Stimulated activated CD4-positive, alpha-beta T cell treated with anti-CD3 and anti-CD28 coated beads, Interleukin-2, amount 100 ng/mL, for 4 hours (primary cell): Measurements from ENCODE around the gene ARF3.
A peak's percentile ranks its signal among the peaks of the same experiment; 100 is the strongest.

Source experiments
- DNase-seq: peaks from one replicate; pipeline ENCODE4 v3.0.0-alpha.2; 2020; ENCODE audit warnings: low read depth

ARF3 gene

DNA sequence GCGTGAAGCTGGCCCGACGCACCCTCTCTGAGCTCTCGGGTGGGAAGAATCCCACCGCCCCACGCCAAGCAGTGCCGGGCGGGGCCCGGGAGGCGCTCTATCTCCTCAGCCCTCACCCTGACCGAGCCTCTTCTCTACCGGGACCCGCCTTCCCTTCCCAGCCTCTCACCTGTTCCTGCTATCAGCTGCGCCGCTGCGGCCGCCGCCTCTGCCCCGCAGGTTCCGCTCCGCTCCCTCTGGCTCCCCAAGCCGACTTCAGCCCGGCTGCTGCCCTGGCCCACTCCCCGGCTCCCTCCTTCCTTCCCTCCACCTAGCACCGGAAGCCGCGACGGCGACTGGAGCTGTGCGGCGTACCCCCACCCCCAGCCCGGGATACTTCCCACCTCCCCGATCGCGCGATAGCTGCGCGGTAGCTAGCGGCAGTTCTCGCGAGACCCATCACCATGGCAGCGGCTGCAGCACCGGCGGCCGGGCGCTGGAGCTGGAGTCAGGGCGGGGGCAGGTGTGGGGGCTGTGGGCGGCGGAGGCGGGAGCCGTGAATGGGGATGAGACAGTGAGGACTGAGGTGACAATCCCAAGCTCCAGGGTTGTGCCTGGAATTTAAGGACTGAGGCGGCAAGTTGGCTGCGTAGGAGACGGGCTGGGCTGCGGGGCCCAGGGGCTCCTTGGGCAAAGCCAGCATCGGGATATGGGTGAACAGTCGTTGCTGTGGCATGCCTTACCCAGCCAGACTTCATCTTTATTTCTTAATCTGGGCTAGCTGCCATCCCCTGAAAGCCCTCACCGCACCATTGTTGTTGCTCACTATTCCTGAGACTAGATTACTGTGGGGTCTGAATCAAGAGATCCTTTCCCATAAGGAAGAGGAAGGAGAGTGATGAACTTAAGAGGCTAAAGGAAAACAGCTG lies at the start of gene ARF3:
Gene ARF3, minus strand, starts transcription at position 347 of the 908 bp plus-strand sequence. CDS start 16,392 bp downstream, outside the sequence.
- peak; percentile 90 for DNase-seq

DNA sequence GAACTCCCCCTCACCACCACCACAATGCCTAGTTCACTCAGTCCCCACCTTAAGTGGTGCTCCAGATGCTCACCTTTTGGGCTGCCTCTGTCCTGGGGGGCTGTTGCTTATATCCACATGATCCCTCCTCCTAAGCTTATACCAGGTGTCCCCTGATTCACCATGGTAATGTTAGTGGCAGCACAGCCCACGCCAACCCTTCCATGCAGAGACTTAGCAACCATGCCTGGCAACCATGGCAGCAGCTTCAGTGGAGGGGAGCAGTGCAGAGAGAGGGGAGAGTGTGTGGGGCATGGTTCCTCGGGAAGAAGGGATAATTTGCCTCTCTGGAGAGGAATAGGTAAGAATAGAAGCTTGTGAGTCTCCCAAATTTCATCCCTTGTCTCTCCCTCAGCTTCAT lies 43.1 kb upstream of the ARF3 start:
- DNase-seq = no peak

DNA sequence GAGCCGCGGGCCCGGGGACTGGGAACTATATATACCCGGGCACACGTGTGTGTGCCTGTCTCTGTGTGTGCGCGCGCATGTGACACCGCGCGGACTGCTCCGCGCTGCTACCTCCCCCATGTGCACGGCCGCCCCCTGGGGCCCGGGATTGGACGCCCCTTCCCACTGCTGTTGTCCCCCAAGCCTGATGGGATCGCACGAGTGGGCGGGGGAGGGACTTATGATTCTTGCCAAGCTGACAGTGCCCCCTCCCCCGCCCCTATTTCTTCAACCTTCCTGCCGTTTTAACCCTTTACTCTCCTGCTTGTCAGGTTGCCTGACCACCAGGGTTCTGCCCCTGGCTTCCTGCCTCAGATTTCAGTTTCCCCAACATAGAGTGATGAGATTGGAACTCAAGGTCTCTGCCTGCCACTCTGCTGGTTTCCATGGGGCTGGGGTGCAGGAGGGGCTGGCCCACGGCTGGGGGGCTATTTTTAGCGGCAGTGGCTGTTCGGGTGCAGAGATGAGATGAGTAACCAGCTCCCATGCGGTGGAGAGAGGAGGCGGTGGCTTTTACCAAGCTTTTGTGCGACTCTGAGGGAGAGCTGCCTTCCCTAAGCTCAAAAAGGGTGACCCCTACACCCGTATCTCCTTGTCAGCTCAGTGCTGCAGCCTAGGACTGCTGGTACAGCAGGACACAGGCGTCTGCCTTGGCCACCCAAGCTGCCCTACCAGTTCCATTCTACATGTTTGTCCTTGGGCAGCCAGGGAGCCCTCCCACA lies 42.3 kb upstream of the ARF3 start, which contains the start of gene DDN:
Gene DDN, minus strand, starts transcription at position 5 of the 761 bp plus-strand sequence. CDS start 88 bp downstream, outside the sequence.
- no peak for DNase-seq

DNA sequence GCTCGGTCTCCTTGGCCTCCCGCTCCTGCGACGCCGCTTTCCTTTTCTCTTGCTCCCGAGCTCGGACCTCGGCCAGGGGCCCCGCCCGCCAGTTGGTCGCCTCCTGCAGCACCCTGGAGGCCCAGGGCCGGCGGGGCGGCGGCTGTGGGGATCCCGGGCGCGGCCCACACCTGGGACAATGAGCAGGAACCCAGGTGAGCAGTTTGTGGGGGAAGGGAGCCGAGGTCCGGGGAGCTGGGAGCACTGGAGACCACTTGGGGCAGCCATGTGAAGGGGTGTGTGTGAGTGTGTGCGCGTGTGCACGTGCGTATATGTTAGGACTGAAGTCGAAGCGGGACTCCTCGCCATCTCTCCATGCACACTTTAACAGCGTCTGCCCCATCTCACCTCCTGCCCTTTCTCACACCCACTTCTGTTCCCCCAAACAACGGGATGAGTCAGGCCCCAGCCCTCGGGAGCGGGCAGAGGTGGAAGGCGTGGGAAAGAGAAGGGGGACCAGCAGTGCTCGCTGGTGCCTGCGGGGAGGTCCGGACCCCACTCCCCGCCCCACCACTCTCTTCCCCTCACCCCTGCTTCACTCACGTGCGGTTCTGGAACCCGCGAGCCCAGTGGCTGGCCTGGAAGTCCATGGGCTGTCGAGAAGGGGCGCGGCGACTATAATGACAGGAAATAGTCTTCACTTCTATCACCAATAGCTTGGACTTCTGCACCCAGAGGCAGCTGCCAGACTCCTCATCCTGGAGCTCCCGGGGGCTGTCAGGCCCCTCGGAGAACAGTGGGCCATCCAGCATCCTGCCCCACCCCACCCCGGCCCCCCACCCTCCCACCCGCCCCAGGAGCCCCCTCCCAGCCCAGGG lies 41.4 kb upstream of the ARF3 start:
- no peak for DNase-seq

DNA sequence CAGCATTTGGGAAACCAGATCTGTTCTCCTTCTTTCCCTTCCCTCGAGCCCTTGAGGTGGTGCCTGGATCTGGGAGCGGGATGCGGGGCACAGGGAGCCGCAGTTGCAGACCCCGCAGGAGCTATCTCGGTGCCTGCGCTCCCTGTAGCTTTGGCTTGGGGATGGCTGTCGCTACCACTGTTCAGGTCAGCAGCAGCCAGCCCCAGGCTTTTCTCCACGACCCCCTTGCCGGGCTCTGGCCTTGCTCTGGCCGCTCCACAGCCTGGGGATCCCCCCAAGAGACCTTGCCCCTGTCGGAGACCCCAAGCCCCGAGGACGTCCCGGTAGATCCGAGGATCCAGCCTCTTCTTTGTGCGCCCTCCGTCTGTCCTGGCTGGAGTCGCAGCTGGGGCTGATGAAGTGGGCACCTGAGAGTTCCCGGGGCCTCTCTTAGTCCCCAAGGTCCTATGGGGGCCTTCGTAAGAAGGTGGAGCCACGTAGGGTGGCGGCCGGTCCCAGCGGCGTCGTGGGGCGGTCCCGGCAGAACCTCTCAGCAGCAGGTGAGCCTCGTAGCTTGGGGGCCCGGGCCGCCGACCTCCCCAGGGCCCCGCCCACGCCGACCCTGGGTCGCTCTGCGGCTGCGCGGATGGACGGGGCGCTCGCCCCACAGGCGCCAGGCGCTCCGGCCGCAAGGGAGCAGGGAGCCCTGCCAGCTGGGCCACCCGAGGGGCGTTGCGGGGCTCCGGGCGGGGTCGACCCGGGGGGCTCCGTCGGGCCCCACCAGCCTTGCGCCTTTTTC lies 40.6 kb upstream of the ARF3 start:
- DNase-seq = no peak

DNA sequence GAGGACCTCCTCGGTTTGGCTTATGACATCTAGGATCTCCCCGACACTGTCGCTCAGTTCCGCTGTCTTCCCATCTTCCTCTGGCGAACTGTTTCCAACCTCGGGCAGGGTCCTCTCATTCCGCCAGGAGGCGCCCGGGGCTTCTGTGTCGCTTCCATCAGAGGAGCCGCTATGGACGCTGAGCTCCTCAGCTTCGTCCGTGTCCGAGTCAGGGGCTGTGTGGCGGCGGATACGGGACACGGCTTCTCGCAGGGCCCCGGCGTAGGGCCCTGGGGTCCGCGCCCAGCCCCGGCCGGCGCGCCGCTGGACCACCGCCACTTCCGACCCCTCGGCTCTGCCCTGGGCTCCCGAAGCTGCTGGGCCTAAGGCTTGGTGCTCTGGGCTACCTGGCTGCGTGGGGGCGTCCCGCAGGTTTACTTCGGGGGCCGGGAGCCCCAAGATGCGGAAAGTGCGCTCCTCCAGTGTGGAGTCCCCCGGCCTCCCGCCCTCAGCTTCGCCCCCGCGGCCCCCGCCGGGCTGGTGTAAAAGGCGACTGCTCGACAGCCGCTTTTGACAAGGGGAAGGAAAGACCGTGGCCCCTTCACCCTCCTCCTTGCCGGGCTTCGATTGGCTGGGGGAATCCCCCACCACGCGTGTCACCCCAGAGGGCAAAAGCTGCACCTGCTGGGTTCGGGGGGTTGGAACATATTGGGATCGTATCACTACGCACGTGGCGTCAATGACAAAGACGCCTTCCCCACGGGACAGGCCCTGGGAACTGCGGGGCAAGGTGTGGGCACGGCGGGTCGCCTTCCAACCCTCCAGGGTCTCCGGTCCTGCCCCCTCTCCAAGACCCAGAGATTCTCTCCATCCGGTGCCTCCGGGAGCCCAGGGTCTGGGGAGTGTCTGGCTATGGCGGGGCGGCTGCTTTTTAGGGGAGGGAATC lies 39.8 kb upstream of the ARF3 start:
- peak; percentile 48 for DNase-seq

DNA sequence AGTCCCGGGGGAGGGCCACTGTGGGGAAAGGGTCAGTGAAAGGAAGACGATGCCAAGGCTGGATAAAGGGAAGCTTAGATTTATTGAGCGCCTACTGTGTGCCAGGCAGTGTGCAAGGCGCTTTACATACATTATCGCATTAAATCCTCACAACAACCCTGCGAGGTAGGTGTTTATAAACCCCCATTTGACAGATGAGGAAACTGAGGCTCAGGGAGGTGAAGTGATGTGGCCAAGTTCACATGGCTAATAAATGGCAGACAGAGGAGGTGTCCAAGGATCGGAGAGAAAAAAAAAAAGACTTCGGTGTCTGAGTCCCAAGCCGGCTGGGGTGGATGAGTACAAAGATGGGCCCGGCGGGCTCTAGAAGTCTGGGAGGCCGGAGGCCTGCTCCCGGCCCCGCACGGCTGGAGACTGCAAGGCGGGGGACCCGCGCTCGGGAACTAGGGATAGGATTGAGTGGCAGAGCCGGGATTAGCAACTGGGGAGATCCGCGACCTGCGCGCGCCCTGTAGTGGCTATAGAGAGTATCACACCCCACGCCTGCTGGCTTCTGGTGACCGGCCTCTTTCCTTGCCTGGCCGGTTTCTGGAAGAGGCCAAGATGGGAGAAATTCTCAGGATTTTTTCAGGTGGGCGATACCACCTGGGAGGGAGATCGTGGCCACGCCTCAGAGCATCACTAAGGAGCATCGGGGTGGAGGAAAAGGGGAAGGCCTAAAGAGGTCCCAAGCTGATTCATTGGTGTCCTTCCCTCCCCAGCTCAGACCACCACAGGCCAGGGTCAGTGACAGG lies 38.0 kb upstream of the ARF3 start:
- no peak for DNase-seq

DNA sequence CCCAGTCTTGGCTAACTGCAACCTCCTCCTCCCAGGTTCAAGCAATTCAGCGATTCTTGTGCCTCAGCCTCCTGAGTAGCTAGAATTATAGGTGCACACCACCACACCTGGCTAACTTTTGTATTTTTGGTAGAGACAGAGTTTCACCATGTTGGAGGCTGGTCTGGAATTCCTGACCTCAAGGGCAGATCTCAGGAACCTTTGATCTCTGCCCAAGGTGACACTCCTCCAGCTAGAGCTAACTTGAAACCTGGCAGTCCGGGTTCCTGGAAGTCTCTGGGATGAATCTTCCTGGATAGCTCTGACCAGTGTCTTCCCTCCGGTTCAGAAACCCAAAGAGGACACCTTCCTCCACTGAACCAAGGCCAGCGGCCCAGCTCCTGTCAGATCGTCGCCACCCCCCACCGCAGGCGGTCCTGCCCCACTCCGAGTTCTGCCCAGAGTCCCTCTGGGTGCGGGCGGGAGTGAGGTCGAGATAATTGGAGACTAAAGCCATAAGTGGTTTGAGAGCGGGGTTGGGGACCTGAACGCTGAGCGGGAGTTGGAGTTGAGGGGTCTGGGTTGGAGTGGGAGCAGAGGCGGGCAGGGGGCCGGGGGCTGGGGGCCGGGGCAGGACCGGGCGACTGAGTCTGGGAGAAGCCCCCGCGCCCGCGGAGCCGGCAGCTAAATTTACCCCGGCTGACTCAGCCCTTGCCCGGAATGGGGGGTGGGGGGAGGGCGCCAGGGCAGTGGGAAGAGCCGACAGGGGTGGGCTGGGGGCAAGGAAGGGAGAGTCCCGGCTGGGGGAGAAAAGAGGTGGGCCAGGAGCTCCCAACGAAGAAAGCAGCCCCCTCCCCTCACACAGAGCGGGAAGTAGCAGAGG lies 37.2 kb upstream of the ARF3 start:
- DNase-seq = no peak

DNA sequence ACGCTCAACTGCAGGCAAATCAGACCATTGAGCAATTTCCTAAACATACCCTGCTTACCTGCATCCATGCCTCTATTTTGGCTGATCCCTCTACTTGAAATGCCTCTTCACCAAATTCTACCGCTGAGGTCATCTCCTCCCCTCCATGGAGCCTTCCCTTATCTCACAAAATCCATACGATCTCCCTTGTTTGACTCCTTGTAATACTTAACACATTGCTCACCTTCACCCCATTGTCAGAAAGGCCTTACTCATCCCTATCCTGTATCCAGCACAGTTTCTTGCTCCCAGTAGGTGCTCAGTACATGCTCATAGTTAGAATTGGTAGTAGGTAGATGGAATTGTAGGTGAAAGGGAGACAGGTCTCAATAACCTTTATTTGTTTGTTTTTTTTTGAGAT lies 36.5 kb upstream of the ARF3 start:
- DNase-seq = no peak

DNA sequence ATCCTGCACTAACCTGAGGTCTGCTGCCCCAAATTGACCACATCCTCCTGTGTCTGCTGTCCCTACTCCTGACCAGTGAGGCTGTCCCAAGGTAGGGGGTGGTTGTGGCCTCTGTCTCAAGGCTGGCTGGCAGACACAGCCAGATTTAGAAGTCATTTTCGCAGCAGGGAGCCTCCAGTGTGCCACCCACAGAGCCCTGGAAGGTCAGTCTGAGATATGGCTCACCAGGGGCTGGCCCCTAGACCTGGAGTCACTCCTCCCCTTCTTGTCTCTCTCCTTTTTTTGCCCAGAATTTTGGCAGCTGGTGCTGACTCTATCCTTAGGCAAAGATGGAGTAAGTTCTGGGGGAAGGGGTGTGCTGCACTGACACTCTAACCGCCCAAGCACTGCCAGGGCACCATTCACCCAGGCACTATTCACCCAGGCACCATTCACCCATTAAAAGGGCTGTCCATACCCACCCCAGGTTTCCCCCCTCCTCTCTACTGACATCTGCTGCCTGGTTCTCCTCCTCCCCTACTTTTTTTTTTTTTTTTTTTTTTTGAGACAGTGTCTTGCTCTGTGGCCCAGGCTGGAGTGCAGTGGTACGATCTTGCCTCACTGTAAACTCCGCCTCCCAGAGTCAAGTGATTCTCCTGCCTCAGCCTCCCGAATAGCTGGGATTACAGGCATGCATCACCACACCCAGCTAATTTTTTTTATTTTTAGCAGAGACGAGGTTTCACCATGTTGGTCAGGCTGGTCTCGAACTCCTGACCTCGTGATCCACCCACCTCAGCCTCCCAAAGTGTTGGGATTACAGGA lies 34.2 kb upstream of the ARF3 start:
- DNase-seq = no peak

DNA sequence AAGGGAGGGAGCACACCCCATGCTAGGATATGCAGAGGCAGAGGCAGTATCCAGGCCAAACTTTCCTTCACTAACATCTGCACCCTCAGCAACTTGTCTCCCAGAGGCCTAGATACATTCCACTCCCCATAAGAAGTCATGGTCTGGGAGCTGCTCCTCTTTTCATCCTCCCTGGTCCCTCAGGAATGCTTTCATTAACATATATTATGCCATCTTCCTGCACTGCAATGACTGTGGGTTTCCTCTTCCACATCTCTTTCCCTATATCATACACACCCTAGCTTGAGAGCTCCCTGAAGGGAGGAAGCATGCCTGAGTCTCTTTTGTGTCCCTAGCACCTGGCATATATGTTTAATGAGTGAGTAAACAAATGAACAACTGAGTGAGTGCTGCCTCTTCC lies 33.3 kb upstream of the ARF3 start:
- no peak for DNase-seq

DNA sequence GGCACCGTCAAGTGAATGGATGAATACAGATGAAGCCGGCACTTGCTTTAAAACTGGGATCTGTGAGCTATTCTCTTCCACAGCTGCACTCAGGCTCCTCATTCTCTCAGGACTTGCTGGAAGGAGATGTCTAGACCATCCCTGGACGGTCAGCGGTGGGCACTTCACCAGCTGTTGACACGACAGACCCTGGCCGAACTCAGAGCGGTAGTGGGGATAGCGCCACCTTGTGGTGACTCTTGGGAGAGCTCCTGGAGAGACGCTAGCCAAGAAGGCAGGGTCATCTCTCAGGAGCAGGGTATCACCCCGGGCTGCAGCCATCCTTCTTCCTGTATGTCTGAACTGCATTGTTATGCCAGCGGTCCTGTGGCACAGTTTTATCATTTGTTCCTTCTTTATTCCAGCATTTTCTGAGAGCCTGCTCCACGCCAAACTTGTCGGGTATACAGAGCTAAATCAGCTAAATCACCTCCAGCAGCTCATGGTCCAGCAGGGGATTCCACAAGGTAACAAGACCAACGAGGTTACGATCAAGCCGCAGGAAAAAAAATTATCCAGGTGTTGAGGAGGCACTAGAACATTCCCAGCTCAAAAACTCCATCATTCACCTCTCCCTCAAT lies 30.9 kb upstream of the ARF3 start:
- DNase-seq = no peak

DNA sequence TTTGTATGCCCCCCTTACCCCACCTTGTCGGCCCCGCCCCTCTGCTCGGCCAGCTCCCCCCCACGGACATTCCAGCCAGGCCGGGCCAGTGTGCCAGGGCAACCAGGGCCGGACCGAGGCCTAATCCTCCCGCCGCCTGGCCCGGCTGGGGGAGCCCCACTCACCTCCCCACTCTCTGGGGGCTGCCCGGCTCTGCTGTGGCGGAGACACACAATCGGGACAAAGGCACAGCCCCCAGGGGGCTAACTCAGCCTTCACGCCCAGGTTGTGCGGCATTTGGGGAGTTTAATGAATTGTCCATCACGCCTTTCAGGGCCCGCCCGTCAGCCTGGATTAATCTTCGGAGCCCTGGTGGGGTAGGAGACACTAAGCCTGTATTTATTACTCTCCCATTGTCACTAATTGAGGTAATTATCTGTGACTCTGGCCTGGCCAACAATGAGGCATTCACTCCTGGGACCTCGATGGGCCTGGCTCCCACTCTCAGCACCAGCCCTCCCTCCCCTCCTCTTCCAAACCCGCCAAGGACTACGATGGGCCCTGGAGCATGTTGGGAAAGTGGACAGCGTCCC lies 29.5 kb upstream of the ARF3 start:
- no peak for DNase-seq

DNA sequence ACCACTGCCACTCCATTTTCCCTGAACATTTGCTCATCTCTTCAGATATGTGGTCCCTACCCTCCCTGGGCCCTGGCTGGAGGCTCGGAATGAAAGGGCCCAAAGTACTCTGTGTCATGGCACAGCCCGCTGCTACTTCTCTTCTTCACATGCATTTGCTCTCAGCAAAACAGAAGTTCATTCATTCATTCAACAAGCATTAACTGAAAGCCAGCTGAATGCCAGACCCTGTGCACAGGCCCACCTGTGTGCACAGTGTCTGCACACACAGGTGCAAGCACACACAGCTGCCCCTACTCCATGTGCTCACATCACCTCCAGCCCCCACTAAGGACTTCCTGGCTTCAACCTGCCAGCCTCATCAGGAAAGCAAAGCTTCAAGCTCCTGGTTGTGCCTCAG lies 28.6 kb upstream of the ARF3 start:
- DNase-seq = no peak

DNA sequence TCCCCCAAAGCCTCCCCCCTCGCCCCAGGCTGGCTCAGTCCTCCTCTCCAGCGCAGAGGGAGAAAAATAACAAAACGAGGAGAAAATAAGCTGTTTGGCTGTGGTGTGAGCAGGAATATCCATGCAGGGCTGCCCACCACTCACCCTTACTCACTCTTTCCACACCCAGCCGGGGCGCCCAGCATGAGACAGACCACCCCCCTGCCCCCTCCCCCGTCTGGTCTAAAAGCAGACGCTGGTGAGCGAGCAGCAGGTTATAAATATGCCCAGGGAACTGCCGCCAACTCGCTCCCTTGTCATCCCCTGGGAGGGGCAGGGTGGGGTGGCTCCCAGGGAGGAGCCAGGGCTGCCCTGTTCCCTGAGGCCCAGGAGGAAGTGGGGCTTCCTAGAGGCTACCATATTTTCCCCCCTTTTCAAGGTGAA lies 28.2 kb upstream of the ARF3 start:
- DNase-seq = no peak

DNA sequence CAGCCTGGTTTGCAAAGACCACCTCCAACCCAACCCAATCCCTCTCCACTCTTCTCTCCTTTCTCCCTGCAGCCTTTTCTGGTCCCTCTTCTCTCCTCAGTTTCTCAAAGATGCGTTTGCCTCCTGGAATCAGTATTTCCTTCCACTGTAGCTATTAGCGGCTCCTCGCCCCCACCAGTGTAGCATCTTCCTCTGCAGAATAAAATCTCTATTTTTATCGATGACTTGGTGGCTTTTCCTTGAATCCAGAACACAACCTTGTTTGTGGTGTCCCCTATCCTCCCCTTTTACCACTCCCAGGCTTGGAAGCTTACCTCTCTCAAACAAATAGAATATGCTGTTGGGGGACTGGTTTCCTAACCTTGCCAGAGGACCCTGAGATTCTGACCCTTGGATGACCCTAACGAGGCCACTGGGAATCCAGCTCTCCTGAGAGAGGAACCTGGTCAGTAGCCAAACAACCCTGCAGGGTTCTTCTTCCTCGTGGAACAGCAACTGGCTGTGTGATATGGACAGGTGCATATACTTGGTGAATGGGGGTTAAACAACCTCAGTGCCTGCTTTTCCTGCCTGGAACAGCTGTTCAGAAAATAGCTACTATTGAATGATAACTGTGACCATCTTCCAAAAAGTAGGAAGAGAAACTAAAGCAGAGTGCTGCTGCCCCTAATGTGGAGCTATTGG lies 25.3 kb upstream of the ARF3 start:
- DNase-seq = no peak
